HepG2 (cell line): ENCODE data around the gene COL9A2. TPM values are rescaled to one million over a fixed set of nuclear protein-coding genes. Genes with fewer than 3 reads are reported as not detected.
A peak's percentile ranks its signal among the peaks of the same experiment; 100 is the strongest.

Experiments used
- CC2D1A ChIP-seq: sonication (generic); formaldehyde crosslinking; IDR thresholded peaks from 2 replicates; pipeline ENCODE4 v1.8.1; 2023; ENCODE audit warnings: mild to moderate bottlenecking, missing genetic modification reagents
- DBP ChIP-seq: sonication (generic); formaldehyde crosslinking; IDR thresholded peaks from 2 replicates; pipeline ENCODE4 v1.4.0; 2020; ENCODE audit warnings: missing genetic modification reagents; ENCODE audit errors: not compliant biosample characterization
- DR1 ChIP-seq: sonication (generic); formaldehyde crosslinking; IDR thresholded peaks from 2 replicates; pipeline ENCODE4 v1.8.0; 2021; ENCODE audit warnings: mild to moderate bottlenecking, missing genetic modification reagents, inconsistent platforms
- FOSL1 ChIP-seq: sonication (generic); formaldehyde crosslinking; IDR thresholded peaks from 2 replicates; pipeline ENCODE4 v1.9.0; 2021; ENCODE audit warnings: missing genetic modification reagents, borderline replicate concordance
- MED8 ChIP-seq: sonication (generic); formaldehyde crosslinking; IDR thresholded peaks from 2 replicates; pipeline ENCODE4 v1.8.1; 2023; ENCODE audit warnings: mild to moderate bottlenecking, missing genetic modification reagents; ENCODE audit not compliant: insufficient replicate concordance
- MXI1 ChIP-seq: IDR thresholded peaks from 3 replicates; pipeline ENCODE4 v1.6.1; 2012; ENCODE audit warnings: low read depth, low read length, inconsistent platforms, borderline replicate concordance
- NR3C1 ChIP-seq: sonication (generic); formaldehyde crosslinking; IDR thresholded peaks from 2 replicates; pipeline ENCODE4 v1.4.0; 2020; ENCODE audit warnings: missing genetic modification reagents
- PLSCR1 ChIP-seq: sonication (generic); formaldehyde crosslinking; IDR thresholded peaks from 2 replicates; pipeline ENCODE4 v1.5.0; 2020; ENCODE audit warnings: missing genetic modification reagents, mild to moderate bottlenecking, borderline replicate concordance
- PRMT3 ChIP-seq: sonication (generic); formaldehyde crosslinking; IDR thresholded peaks from 2 replicates; pipeline ENCODE4 v1.8.1; 2022; ENCODE audit warnings: low read depth, mild to moderate bottlenecking, moderate library complexity, missing genetic modification reagents, borderline replicate concordance
- REXO4 ChIP-seq: sonication (generic); formaldehyde crosslinking; IDR thresholded peaks from 2 replicates; pipeline ENCODE4 v1.8.0; 2022; ENCODE audit warnings: missing genetic modification reagents, mild to moderate bottlenecking, borderline replicate concordance
- SETDB1 ChIP-seq: sonication (generic); formaldehyde crosslinking; IDR thresholded peaks from 2 replicates; pipeline ENCODE4 v1.5.1; 2020; ENCODE audit warnings: missing genetic modification reagents, mild to moderate bottlenecking, borderline replicate concordance
- SMAD3 ChIP-seq: sonication (generic); formaldehyde crosslinking; IDR thresholded peaks from 2 replicates; pipeline ENCODE4 v1.4.0; 2020; ENCODE audit warnings: missing genetic modification reagents
- SNAI1 ChIP-seq: sonication (generic); formaldehyde crosslinking; IDR thresholded peaks from 2 replicates; pipeline ENCODE4 v1.5.0; 2020; ENCODE audit warnings: mild to moderate bottlenecking, missing genetic modification reagents, borderline replicate concordance
- SRSF1 ChIP-seq: fragments of 200-400 bp; formaldehyde crosslinking; optimal IDR thresholded peaks from 2 replicates; pipeline ENCODE3; 2017; ENCODE audit warnings: mild to moderate bottlenecking, low read depth, low read length, moderate library complexity
- STAT5B ChIP-seq: sonication (generic); formaldehyde crosslinking; IDR thresholded peaks from 2 replicates; pipeline ENCODE4 v1.4.0; 2020; ENCODE audit warnings: missing genetic modification reagents
- THYN1 ChIP-seq: sonication (generic); formaldehyde crosslinking; IDR thresholded peaks from 2 replicates; pipeline ENCODE4 v1.8.1; 2023; ENCODE audit warnings: low read depth, mild to moderate bottlenecking, moderate library complexity, missing genetic modification reagents, borderline replicate concordance
- ZBTB20 ChIP-seq: sonication (generic); formaldehyde crosslinking; IDR thresholded peaks from 2 replicates; pipeline ENCODE4 v1.8.1; 2023; ENCODE audit warnings: missing genetic modification reagents, low read depth, mild to moderate bottlenecking, borderline replicate concordance
- ZFP1 ChIP-seq: IDR thresholded peaks from 2 replicates; pipeline ENCODE4 v1.6.1; 2016
- ZNF17 ChIP-seq: sonication (generic); formaldehyde crosslinking; IDR thresholded peaks from 2 replicates; pipeline ENCODE4 v1.5.0; 2020; ENCODE audit warnings: mild to moderate bottlenecking, missing genetic modification reagents
- ZNF251 ChIP-seq: sonication (generic); formaldehyde crosslinking; IDR thresholded peaks from 2 replicates; pipeline ENCODE4 v1.9.0; 2021; ENCODE audit warnings: mild to moderate bottlenecking, missing genetic modification reagents
- ZNF883 ChIP-seq: sonication (generic); formaldehyde crosslinking; IDR thresholded peaks from 2 replicates; pipeline ENCODE4 v1.5.1; 2020; ENCODE audit warnings: mild to moderate bottlenecking, missing genetic modification reagents; ENCODE audit errors: not compliant biosample characterization
- polyA plus RNA-seq, 8 experiments: library from polyadenylated mRNA; depleted of rRNA in 3 of 8; stranded (reverse) in 7 of 8; unstranded in 1 of 8; fragments of >200 nt; fragmentation: Illumina TruSeq in 4 of 8; extraction: Trizol in 4 of 8; gene quantifications; 2 replicates each; pipeline versions ENCODE4 v1.2.1 to v1.2.3, GENCODE V29; 2011 to 2016; ENCODE audit warnings: low read depth in 4 of 8, missing spikeins in 1 of 8, mixed read lengths in 1 of 8; ENCODE audit not compliant: insufficient read depth in 1 of 8
- total RNA-seq, 5 experiments: library from RNA; depleted of rRNA; stranded (reverse); fragments of >200 nt; fragmentation: Illumina TruSeq; extraction: Trizol; gene quantifications; 2 replicates each; pipeline ENCODE4 v1.2.3, GENCODE V29; 2016; ENCODE audit warnings: low read depth in 1 of 5
- TF ChIP-seq, protein P1 (sequence below): sonication (generic); formaldehyde crosslinking; IDR thresholded peaks from 2 replicates; pipeline ENCODE4 v1.4.0; 2020; ENCODE audit warnings: missing genetic modification reagents
- TF ChIP-seq, protein P2 (sequence below): IDR thresholded peaks from 2 replicates; pipeline ENCODE4 v1.6.1; 2016
- TF ChIP-seq, protein P3 (sequence below): IDR thresholded peaks from 2 replicates; pipeline ENCODE4 v1.6.1; 2016; ENCODE audit warnings: mild to moderate bottlenecking

Gene COL9A2
- total and polyA plus RNA-seq, 2 of the 13 experiments (the other 11 are each of a cell fraction or from before 2014, with no cell fraction given): 20.2 to 26.9 TPM

DNA sequence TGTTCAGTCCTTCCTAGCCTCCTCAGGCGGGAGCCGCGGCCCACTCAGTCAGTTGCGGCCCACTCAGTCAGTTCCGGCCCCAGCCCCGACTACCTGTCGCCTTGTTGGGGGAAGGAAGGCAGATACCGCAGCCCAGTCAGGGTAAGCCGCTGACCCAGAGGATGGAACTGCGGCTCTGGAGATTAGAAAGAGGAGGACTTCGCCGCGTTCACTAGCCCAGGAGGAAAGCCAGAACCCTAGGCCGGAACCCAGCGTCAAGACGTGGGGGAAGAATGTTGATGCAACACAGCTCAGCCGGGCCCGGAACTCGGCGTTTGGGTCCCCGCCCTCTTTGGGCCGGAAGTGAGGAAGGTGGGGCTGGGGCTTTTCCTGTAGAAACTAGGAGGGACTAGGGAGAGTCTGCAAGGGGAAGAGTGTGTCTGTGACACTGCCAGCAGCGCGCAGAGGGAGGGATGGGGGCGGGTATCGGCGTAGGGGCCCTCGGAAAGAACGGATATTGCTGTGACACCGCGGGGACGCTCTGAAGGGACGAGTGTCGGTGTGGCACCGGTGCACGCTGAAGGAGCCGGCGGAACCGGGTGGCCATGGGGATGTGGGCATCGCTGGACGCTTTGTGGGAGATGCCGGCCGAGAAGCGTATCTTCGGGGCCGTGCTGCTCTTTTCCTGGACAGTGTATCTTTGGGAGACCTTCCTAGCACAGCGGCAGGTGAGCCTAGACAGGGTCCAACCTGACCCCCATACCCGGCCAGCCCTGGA, 59.2 kb downstream of the COL9A2 start, which contains the start of gene ZMPSTE24 (continued):
- peak; percentile 75 for TF ChIP-seq ZNF883 (CRISPR knock-in tag)
- no peak for TF ChIP-seq STAT5B
- TF ChIP-seq MXI1: peak; percentile 93; the same call in 2 of the 3 replicates
- peak; percentile 82 for TF ChIP-seq DR1 (CRISPR knock-in tag)
- TF ChIP-seq, protein P1, sequence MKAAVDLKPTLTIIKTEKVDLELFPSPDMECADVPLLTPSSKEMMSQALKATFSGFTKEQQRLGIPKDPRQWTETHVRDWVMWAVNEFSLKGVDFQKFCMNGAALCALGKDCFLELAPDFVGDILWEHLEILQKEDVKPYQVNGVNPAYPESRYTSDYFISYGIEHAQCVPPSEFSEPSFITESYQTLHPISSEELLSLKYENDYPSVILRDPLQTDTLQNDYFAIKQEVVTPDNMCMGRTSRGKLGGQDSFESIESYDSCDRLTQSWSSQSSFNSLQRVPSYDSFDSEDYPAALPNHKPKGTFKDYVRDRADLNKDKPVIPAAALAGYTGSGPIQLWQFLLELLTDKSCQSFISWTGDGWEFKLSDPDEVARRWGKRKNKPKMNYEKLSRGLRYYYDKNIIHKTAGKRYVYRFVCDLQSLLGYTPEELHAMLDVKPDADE (CRISPR knock-in tag): no peak
- peak; percentile 20; the same call in 1 of the 2 replicates for TF ChIP-seq SMAD3 (CRISPR knock-in tag)
- TF ChIP-seq THYN1: no peak
- TF ChIP-seq MED8 (CRISPR knock-in tag): peak; percentile 81
- no peak for TF ChIP-seq CC2D1A
- 0 out of 2 replicates have a peak, but pooled peaks have one; percentile 45 for TF ChIP-seq ZBTB20 (CRISPR knock-in tag)
- no peak for TF ChIP-seq PRMT3
- no peak for TF ChIP-seq PLSCR1 (CRISPR knock-in tag)
- TF ChIP-seq REXO4 (CRISPR knock-in tag): no peak
- TF ChIP-seq, protein P2, sequence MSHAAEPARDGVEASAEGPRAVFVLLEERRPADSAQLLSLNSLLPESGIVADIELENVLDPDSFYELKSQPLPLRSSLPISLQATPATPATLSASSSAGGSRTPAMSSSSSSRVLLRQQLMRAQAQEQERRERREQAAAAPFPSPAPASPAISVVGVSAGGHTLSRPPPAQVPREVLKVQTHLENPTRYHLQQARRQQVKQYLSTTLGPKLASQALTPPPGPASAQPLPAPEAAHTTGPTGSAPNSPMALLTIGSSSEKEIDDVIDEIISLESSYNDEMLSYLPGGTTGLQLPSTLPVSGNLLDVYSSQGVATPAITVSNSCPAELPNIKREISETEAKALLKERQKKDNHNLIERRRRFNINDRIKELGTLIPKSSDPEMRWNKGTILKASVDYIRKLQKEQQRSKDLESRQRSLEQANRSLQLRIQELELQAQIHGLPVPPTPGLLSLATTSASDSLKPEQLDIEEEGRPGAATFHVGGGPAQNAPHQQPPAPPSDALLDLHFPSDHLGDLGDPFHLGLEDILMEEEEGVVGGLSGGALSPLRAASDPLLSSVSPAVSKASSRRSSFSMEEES (CRISPR knock-in tag): peak; percentile 46; the same call in 1 of the 2 replicates
- TF ChIP-seq ZNF251 (CRISPR knock-in tag): no peak
- TF ChIP-seq SNAI1: peak; percentile 78; the same call in 1 of the 2 replicates
- no peak for TF ChIP-seq ZNF17 (CRISPR knock-in tag)
- TF ChIP-seq, protein P3, sequence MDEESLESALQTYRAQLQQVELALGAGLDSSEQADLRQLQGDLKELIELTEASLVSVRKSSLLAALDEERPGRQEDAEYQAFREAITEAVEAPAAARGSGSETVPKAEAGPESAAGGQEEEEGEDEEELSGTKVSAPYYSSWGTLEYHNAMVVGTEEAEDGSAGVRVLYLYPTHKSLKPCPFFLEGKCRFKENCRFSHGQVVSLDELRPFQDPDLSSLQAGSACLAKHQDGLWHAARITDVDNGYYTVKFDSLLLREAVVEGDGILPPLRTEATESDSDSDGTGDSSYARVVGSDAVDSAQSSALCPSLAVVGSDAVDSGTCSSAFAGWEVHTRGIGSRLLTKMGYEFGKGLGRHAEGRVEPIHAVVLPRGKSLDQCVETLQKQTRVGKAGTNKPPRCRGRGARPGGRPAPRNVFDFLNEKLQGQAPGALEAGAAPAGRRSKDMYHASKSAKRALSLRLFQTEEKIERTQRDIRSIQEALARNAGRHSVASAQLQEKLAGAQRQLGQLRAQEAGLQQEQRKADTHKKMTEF (CRISPR knock-in tag): peak; percentile 95
- TF ChIP-seq SRSF1: peak; percentile 41
- no peak for TF ChIP-seq SETDB1 (CRISPR knock-in tag)
- TF ChIP-seq NR3C1: no peak
- TF ChIP-seq FOSL1 (CRISPR knock-in tag): no peak
- no peak for TF ChIP-seq DBP (CRISPR knock-in tag)
- TF ChIP-seq ZFP1 (CRISPR knock-in tag): peak; percentile 90; the same call in 1 of the 2 replicates
